Right lobe of liver (tissue), 4 donors: ENCODE data around the gene CCKAR.

ENCODE experiments used
- CTCF ChIP-seq, 4 donors: fragments of 200-600 bp in 3 of 4; fragments of 450-650 bp in 1 of 4; IDR thresholded peaks; one replicate each; pipeline versions ENCODE4 v1.5.1 to v1.8.0; 2016 to 2022; ENCODE audit warnings: antibody characterized with exemption in 4 of 4, mild to moderate bottlenecking in 2 of 4
- POLR2A ChIP-seq: fragments of 450-650 bp; IDR thresholded peaks from one replicate; pipeline ENCODE4 v1.6.1; 2017; ENCODE audit warnings: antibody characterized with exemption, mild to moderate bottlenecking
- donor health status: DM: no; HTN: no; CAD: no.
- donor health status: DM: no; HTN: no; CAD: no.
- donor health status: DM: no; HTN: yes; CAD: no.

GRCh38 chr4:26484516-26484915 lies 5.8 kb downstream of the CCKAR start:
- TF ChIP-seq POLR2A (no peak), CTCF (IDR thresholded peaks at IDR 0.05) (no peak)
